K562 (cell line): ENCODE measurements around the gene SPDEF. TPM values are rescaled to one million over a fixed set of nuclear protein-coding genes. Genes with fewer than 3 reads are reported as not detected.

Experiments used
- REST ChIP-seq, 2 experiments: fragments of 450-650 bp; formaldehyde crosslinking in 1 of 2; IDR thresholded peaks; 2 replicates each; pipeline versions ENCODE4 v1.4.0 to v1.6.1; 2014 to 2020; ENCODE audit warnings: mild to moderate bottlenecking in 2 of 2, borderline replicate concordance in 1 of 2, low read depth in 1 of 2
- polyA plus RNA-seq, 8 experiments: library from polyadenylated mRNA; depleted of rRNA in 4 of 8; stranded (reverse) in 5 of 8; unstranded in 3 of 8; fragments of >200 nt; fragmentation: Nextera tagmentation in 2 of 8; fragmentation: Illumina TruSeq in 1 of 8; extraction: Ambion mirVana in 2 of 8; extraction: Trizol in 1 of 8; gene quantifications; 2 replicates each; pipeline versions ENCODE4 v1.2.1 to v1.2.3, GENCODE V29; 2011 to 2014; ENCODE audit warnings: inconsistent platforms in 1 of 8, missing spikeins in 1 of 8
- total RNA-seq, 7 experiments: library from RNA; depleted of rRNA in 6 of 7; stranded (reverse); fragments of >200 nt in 6 of 7; fragmentation: Illumina TruSeq in 2 of 7; extraction: Trizol in 2 of 7; gene quantifications; 2 replicates each; pipeline versions ENCODE4 v1.2.1 to v1.2.3, GENCODE V29; 2011 to 2021; ENCODE audit warnings: low replicate concordance in 1 of 7

Gene SPDEF
- total and polyA plus RNA-seq, 9 of the 15 experiments (the other 6 are each of a cell fraction or from before 2014, with no cell fraction given): 0.04 to 0.12 (median 0.11) TPM; not detected in 5

GRCh38 chr6:34529665-34530327, 26.3 kb downstream of the SPDEF start (continued):
- TF ChIP-seq REST (IDR thresholded peaks at IDR 0.05; ENCODE audit: borderline replicate concordance): peak; percentile 21; the same call in 1 of the 2 replicates
- no peak for TF ChIP-seq REST (CRISPR knock-in tag; IDR thresholded peaks at IDR 0.05; ENCODE audit: low read depth)
